HG02759 (cell line): ENCODE data around the gene L3MBTL2.

ENCODE experiments used
- ATAC-seq: cut with Tn5 transposase; IDR thresholded peaks from one replicate; pipeline ENCODE4 v1.9.1; 2021; ENCODE audit warnings: mild to moderate bottlenecking, moderate library complexity; ENCODE audit not compliant: unreplicated experiment

The L3MBTL2 gene

DNA sequence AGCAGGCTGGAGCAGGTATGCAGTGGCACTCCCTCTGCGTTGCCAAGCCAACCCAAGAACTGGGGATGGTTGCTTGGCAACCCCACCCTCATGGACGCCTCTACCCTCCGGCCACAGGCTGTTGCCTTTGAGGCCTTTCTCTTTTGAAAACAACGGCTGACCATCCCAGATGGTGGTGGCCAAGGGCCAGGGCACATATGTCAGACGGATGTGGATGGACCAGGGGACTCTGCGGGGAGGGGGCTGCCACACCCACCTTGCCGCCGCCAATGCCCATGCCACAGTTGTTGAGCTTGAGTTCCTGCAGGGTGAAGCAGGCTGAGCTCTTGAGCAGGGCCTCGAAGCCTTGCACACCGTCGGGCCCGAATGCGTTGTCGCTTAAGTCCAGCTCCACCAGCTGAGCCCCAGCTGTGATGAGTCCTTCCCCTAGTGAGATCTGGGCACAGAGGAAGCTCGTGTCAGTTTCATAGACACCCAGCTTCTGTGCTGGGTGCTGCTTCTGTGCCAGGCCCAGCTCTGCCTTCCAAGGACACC lies 59.4 kb downstream of the L3MBTL2 start:
- ATAC-seq, result no peak

DNA sequence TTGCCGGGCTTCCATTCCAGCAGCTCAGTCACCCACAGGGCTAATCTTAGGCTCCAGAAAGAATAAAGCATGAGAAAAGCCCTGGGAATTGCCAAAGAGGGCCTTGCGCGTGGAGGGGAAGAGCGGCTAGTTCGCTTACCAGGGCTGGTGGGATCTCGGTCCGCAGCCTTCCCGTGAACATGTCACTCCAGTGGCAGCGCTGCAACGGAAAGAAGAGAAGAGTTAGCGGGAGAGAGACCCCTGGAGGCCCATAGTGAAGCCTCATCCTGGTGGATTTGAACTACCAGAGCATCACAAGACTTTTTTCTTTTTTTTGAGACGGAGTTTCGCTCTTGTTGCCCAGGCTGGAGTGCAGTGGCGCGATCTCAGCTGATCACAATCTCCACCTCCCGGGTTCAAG lies 62.8 kb downstream of the L3MBTL2 start:
- ATAC-seq, result no peak

DNA sequence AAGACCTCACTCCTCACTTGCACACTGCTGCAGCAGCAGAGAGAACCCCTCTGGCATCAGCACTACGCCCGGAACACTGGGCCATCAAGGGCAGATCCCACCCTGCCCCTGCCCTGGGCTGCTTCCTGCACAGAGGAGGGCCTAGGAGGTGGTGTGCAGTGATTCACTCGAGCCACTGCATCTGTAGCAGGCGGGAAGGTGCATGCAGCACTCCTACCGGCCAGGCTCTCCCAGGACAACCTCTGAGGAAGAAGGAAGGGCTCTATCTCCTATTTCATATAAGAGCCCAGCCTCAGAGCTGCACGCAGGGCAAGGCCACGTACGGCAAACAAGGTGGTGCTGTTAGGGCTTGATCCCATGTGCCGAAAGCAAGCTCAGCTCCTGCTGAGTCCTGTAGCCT lies 66.7 kb downstream of the L3MBTL2 start:
- ATAC-seq, result no peak

DNA sequence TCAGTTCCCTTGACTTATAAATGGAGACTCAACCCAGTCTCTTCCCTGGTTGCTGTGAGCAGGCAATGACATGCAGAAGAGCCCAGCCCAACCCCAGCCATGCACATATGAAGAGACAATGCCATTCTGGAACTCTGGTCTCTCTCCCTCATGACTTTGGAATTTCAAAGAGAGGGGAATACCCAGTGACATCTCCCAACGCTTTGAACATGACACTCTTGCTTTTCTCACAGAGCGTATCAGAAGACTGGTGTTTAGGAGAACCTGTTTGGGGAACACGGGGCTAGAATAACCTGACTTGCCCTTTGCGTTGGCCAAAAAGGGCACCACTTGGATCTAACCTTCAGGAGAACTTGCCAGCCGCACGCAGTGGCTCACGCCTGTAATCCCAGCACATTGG lies 68.0 kb downstream of the L3MBTL2 start:
- ATAC-seq, result no peak

DNA sequence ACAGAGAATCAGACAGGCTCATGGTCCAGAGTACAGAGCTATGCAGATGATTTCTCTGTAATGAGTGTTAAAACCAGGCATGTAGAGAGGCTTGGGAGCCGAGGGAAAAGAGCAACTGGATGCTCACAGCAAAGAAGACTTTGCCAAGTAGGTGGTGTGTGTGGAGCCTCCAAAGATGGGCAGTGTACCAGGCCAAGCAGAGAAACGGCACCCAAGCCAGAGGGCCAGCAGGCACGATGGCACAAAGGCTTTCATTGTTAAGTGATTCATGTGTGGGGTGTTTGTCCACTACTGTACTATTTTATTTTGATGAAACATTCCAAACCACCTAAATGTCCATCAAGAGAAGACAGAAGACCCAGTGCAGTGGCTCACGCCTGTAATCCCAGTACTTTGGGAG lies 69.7 kb downstream of the L3MBTL2 start:
- ATAC-seq, result no peak

DNA sequence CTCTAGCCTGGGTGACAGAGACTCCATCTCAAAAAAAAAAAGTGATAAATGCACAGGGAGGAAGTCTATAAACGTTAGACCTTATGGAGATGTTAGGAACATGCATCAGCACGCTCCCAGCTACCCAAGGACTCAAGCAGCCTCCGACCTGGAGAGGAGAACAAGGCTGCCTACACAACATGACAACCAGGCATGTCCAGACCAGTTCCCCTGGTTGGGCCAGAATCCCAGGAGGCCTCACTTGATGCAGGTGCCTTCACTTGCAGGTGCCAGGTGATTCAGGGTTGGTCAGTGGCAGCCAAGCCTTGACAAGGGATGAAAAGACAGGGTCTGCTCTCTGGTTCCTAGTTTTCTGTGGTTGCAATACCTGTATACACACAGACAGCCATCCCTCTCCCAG lies 75.0 kb downstream of the L3MBTL2 start:
- no peak for ATAC-seq

DNA sequence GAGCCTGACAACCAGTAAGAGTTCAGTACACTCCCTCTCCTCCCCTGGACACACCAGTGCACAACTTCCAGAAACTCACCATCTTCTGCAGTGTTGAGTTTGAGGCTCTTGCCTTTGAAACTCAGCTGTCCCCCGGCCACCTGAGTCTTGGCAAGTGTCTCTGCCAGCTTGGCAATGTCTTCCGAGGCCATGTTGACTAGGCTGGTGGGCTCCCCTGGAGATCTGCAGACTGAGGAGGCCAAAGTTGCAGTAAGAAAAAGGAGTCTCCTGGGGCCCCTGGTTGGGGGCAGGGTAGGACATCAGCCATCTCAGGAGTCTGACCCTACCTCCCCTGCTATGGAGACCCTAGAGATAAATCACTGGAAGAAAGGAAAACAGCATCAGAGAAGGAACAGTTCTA lies 75.7 kb downstream of the L3MBTL2 start:
- no peak for ATAC-seq
